GM10248 (cell line): ENCODE results near the gene TBC1D7.
A peak's percentile ranks its signal among the peaks of the same experiment; 100 is the strongest.

ENCODE experiments used
- CTCF ChIA-PET: fragments of 300-600 bp; sonication (Branson Sonifier 250); formaldehyde crosslinking; extraction: SDS; loops from one replicate; lab custom pipeline; 2021; ENCODE audit warnings: antibody characterized with exemption; lab: Yijun Ruan, JAX
- POLR2A ChIA-PET: fragments of 350-650 bp; sonication (Branson Sonifier 250); formaldehyde crosslinking; extraction: SDS; loops from one replicate; lab custom pipeline; 2020; ENCODE audit warnings: antibody characterized with exemption; lab: Yijun Ruan, JAX
- DNase-seq: peaks from one replicate; pipeline ENCODE4 v3.0.0; 2012; ENCODE audit errors: extremely low spot score
- TF ChIP-seq, protein P1 (sequence below): IDR thresholded peaks from 2 replicates; pipeline ENCODE4 v1.5.1; 2012; ENCODE audit warnings: mild to moderate bottlenecking, low read depth; ENCODE audit errors: extremely low read depth, missing control alignments, control extremely low read depth

The TBC1D7 gene

DNA sequence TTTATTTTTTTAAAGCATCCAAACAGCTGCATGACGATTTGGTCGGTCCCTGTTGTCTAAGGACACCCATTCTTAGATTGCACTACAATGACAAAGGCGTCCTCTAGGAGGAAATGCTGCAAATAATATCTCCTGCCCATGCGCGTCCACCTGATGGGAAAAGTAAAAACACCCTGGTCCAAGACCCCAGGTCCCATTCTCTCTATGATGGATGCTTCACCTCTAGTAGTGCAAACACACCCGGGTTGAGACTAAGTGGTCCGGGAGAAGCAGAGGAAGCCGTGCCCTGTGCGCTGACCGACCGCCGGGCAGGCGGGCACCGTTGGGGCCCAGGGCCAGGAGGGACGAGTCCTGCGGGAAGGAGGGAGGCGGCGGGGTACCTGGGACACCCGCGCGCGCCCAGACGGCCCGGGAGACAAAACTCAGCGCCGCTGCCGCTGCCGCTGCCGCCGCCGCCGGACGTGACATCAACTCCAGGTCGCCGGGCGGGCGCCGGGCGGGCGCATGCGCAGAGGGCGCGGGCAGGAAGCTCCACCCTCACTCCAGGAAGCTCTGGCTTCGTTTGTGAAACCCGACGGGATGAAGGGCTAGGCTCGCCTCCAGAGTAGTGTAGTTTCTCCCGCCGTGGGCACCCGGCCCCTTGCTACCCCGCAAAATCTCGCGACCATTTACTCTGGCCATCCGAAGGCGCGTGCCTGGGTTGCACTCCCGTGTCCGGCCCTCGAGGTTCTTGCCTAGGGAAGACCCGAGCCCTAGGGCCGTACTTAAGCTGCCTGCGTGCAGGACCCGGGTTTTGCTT lies at the start of gene TBC1D7:
TBC1D7 (minus strand) TSS at position 462 of the 799 bp plus-strand sequence. CDS start 1,639 bp downstream, outside the sequence.
- ChIA-PET POLR2A (interaction anchor here (1.3 kb wide), 1 partner anchor 25 kb away, joined by 4 read pairs; no protein-coding TSS in a partner anchor), CTCF (interaction anchor here (0.8 to 7.0 kb wide), 15 partner anchors 9 to 287 kb away, joined by 3 to 74 read pairs (median 4); partner anchors contain the start of genes NOL7 and SIRT5)
- DNase-seq: peak; percentile 95
- TF ChIP-seq, protein P1, sequence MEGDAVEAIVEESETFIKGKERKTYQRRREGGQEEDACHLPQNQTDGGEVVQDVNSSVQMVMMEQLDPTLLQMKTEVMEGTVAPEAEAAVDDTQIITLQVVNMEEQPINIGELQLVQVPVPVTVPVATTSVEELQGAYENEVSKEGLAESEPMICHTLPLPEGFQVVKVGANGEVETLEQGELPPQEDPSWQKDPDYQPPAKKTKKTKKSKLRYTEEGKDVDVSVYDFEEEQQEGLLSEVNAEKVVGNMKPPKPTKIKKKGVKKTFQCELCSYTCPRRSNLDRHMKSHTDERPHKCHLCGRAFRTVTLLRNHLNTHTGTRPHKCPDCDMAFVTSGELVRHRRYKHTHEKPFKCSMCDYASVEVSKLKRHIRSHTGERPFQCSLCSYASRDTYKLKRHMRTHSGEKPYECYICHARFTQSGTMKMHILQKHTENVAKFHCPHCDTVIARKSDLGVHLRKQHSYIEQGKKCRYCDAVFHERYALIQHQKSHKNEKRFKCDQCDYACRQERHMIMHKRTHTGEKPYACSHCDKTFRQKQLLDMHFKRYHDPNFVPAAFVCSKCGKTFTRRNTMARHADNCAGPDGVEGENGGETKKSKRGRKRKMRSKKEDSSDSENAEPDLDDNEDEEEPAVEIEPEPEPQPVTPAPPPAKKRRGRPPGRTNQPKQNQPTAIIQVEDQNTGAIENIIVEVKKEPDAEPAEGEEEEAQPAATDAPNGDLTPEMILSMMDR: no peak

DNA sequence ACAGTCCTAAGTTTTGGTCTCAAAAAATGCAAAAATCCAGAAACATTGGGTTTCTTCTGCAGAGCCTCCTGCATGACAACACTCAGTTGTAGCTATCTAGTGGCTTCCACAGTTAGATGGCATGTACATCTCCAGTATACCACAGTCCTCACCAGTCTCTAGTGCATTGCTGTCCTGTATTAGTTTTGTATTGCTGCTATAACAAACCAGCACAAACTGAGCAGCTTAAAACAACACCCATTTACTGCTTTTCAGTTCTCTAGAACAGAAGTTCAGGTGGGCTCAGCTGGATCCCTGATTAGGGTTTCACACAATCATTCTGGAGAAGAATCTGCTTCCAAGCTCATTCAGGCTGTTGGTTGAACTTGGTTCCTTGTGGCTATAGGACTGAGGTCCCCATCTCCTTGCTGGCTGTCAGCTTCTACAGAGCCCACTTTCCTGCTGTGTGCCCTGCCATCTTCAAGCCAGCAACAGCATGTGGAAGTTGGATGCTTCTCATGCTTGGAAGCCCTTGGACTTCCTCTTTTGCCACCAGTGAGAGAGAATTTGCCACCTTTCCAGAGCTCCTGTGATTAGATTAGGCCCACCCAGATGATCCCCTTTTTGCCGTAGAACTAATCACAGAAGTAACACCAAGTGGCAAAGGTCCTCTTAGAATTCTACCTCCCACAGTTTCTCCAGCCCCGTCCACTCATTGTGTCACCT lies 48.9 kb upstream of the TBC1D7 start:
- POLR2A ChIA-PET: interaction anchor here (0.6 kb wide), 1 partner anchor 102 kb away, joined by 3 read pairs; no protein-coding TSS in a partner anchor
- CTCF ChIA-PET: interaction anchor here (1.0 to 1.8 kb wide), 4 partner anchors 9 to 198 kb away, joined by 3 to 9 read pairs (median 3); partner anchors contain the start of gene SIRT5
- no peak for DNase-seq
- TF ChIP-seq, protein P1: no peak

DNA sequence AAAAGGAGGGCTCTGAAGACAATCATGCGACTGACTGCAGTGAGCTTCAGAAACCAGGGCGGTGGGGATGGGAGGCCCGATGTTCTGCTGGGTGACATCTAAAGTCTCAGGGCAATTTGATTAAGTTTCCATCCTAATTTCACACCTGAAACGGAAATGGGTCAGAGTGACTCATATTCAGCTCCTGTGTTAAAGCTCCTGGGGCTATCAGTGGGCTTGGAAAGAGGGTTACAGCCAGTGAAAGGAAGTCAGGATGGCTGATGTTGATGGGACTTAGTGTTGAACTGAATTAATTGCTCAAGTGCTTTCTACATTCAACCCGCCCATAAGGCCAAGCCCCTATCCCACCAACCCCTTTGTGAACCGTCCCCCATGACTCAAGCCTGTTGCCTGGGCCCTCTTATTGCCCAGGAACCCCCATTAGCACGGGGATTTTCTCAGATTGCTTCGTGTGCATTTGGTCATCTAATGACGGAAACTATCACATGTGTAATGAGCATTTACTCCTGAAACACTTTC lies 47.1 kb upstream of the TBC1D7 start:
- ChIA-PET CTCF (interaction anchor here (0.7 to 2.1 kb wide), 15 partner anchors 8 to 692 kb away, joined by 3 to 9 read pairs (median 3); partner anchors contain the start of gene SIRT5), POLR2A (no interaction called here)
- peak; percentile 74 for DNase-seq
- TF ChIP-seq, protein P1: no peak

DNA sequence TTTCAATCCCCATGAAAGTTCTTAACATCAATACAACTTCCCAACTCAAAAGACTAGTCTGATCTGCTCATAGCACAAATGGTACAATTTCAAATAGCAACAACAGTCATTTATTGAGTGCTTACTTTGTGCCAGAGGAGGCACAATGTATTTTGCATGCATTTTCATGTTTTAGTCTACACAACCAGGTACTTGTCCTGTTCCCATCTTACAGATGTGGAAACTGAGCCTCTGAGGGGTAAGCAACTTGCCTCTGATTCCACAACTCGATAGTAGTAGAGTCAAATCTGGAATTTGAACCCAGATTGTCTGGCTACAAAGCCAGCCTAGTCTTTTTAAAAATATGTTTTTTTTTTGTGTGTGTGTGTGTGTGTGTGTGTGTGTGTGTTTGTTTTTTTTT lies 45.6 kb upstream of the TBC1D7 start:
- ChIA-PET CTCF (interaction anchor here (0.9 to 1.3 kb wide), 2 partner anchors 11 to 57 kb away, joined by 3 to 8 read pairs; no protein-coding TSS in a partner anchor), POLR2A (no interaction called here)
- TF ChIP-seq, protein P1: no peak
- no peak for DNase-seq

DNA sequence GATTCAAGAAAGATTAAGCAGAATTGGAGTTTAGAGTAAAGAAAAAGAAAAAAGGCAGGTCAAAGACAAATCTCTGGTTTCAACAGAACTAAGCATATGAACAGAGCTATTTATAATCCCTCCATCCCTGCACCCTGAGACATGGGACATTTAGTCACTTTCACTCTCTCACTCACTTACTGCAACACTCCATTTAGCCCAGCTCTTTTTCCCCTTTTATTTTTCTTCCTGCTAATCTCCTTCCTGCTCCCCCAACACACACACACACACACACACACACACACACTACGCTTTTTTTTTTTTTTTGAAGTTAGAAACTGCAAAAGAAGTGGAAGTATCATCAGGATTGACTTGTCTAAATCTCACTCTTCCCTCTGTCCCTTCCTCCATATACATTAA lies 45.1 kb upstream of the TBC1D7 start:
- ChIA-PET CTCF (interaction anchor here (0.7 to 1.5 kb wide), 7 partner anchors 11 to 694 kb away, joined by 3 to 8 read pairs (median 3); no protein-coding TSS in a partner anchor), POLR2A (interaction anchor here (0.6 kb wide), 1 partner anchor 18 kb away, joined by 4 read pairs; no protein-coding TSS in a partner anchor)
- TF ChIP-seq, protein P1: no peak
- DNase-seq: no peak
